Cardiac fibroblast (primary cell): ENCODE results near the gene UBC.
"Not testable (repeated sequence)": the region's sequence is repeated elsewhere in the genome, so short reads cannot be mapped to it uniquely, and the experiment has no call there.

Source experiments
- DNase-seq, 2 donors: peaks; one replicate each; pipeline versions ENCODE4 v3.0.0 to v3.0.0-alpha.2; 2010; ENCODE audit warnings: low read depth in 2 of 2
- H3K4me3 ChIP-seq, 2 donors: replicated peaks in 1 of 2; 1 replicate in 1 of 2; 2 replicates in 1 of 2; pipeline ENCODE4 v1.5.1; 2011; ENCODE audit warnings: low read depth in 2 of 2, low read length in 2 of 2, mild to moderate bottlenecking in 2 of 2, moderate library complexity in 1 of 2
- CTCF ChIP-seq: IDR thresholded peaks from one replicate; pipeline ENCODE4 v1.5.1; 2011; ENCODE audit warnings: low read depth, mild to moderate bottlenecking, low read length, inconsistent platforms

The UBC gene

DNA sequence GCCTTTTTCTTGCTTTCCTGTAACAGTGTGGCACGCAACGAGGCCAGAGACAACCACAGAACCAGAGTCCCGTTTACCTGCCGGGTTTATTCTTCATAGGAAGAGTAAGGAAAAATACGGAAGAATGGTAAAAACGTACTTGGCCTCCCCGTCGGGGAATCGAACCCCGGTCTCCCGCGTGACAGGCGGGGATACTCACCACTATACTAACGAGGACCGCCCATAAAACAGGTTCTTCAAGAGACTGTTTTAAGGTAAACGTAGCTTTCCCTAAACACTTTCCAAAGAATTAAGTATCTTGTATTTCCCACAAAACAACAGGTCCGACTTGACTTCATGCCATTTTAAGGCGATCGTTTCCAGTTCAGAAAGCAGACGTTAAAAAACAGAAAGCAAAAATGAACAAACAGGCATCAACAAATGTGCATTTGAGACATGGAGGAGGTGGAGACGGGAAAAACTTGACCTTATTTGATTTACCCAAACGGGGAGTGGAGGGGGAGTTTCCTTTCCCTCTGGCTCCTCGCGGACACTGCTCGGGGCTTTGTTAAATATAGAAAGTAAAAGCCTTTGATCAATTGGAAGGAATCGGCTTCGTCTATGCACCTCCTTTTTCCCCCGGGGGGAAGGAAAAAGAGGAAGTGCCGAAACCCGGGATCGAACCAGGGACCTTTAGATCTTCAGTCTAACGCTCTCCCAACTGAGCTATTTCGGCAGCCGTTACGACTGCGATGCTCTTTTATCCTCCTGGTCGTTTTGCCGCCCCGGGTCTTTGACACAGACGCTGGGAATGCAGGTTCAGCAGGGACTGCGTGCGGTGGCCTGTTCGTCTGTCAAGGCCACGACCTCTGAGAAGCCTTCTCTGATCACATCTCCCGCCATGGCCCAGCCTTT lies 13.0 kb upstream of the UBC start:
- H3K4me3 ChIP-seq = peak overlapping the region; percentile 61

DNA sequence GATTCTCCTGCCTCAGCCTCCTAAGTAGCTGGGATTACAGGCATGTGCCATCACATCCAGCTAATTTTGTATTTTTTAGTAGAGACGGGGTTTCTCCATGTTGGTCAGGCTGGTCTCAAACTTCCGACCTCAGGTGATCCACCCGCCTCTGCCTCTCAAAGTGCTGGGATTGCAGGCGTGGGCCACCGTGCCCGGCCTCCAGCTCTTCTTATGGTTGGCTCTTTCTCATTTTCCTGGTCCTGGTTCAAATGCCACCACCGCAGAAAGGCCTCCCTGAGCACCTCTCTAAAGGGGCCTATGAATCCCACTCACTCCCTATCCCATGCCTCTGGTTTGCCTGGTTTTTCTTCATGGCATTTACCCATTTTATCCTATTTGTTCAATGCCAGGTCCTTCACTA lies 11.3 kb upstream of the UBC start:
- not testable (repeated sequence) for DNase-seq, H3K4me3 ChIP-seq

More for the DNA sequence above, 13.0 kb upstream of the UBC start:
- peak; percentile 87 to 93 for DNase-seq
- no peak for TF ChIP-seq CTCF

DNA sequence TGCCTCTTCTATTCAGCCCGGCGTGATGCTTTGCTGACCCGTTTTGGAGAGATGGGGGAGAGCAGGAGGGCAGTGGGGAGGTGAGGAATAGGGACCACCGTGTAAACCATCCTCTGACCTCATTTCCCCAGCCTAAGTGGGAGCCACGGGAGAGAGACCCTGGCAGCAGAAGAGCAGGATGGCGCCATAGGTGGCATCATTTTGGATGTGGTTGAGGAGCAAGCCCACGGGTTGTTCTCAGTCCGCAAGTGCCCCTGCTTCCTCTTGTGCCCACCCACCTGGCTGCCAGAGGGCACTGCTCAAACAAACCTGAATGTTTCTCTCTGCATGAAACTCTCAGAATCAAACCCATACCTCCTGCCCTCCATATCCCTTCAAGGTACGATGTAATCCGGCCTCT lies 10.7 kb upstream of the UBC start:
- no peak for DNase-seq
- TF ChIP-seq CTCF = no peak
- no peak overlapping the region for H3K4me3 ChIP-seq

DNA sequence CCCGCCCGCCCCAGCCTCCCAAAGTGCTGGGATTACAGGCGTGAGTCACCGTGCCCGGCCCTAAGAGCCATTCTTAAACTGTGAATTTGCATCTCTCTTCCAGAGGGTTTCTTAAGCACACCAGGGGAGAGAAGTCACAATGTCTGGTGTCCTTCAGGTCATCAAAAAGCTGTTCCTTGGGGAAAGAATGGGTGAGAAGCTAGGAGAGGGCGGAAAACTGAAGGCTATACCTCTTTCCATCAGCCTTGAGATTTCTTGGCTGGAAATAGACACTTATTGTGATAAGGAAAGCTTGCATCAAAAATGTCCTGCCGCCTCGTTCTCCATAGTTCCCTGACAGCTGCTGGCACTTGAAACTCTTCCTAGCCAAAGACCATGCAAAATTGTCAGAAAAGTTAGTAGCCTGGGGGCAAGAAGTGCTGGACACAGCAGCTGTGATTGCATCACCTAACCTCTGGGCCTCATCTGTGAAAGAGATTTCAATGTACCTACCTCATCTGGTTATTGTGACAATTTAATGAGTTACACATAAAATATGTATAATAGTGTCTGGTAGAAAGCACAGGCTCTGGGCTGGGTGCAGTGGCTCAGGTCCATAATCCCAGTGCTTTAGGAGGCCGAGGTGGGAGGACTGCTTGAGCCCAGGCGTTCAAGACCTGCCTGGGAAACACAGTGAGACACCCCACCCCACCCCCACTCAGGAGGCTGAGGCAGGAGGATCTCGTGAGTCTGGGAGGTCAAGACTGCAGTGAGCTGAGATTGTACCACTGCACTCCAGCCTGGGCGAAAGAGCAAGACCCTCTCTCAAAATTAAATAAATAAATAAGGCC lies 9.7 kb upstream of the UBC start:
- TF ChIP-seq CTCF = no peak
- no peak overlapping the region for H3K4me3 ChIP-seq
- peak; percentile 61 to 91 for DNase-seq

DNA sequence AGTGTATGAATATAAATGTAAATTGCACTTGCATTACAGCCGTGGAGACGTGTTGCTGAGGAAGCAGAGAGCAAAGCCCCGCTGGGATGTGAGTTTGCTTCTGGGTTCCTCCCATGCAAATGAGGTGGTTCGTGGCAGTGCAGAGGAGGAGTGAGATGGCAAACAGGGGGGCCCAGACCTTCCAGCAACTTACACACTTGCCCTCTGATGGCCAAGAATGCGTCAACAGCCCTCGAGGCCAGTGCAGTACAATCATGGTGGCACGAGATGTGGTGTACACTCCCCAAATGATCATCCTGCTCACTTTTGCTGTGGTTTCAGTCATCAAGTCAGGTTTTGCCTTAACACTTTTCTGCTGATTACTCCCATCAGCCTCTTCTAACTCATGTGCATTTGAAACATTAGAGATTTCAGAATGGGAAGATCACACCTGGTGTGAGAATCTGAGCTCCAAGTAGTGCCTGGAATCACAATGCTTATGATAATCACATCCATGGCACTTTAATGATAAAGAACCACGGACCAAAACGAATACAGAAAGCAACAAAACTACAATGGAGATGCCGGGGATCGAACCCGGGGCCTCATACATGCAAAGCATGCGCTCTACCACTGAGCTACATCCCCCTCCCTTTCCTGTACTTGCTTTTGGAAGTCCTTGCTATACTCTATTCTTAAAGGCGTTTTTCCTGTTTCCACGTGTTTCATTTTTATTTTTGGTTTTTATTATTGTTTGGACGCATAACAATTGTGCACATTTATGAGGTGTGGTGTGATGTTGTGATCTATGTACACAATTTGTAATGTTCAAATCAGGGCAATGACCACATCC lies 7.0 kb upstream of the UBC start:
- peak; percentile 71 to 80 for DNase-seq
- H3K4me3 ChIP-seq = peak overlapping the region in 1 of 2 donors; percentile 40
- no peak for TF ChIP-seq CTCF

DNA sequence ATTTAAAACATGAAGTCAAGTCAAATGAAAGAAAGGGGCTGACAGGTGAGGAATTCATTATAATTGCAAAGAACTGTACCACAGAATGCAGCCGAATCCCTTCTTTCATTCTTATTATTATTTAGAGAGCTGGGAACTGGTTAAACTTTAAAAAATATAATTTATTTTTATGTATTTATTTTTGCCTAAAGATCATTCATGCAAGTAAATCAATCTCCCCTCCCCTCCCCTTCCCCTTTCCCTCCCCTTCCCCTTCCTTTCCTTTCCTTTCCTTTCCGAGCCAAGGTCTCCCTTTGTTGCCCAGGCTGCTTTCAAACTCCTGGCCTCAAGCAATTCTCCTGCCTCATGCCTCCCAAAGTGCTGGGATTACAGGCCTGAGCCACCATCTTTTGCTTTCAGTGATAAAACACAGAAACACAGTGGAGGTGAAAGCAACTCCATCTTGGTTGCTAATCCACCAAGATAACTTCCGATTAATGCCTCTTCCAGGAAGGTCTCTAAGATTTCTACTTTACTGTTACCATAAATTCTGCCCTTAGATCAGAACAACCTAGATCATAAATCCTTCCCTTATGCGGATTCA lies 6.0 kb upstream of the UBC start:
- no peak for DNase-seq
- no peak for TF ChIP-seq CTCF
- no peak overlapping the region for H3K4me3 ChIP-seq
